Panc1 (cell line): ENCODE data around the gene TSC22D1. TPM values are rescaled to one million over a fixed set of nuclear protein-coding genes. Genes with fewer than 3 reads are reported as not detected.

Experiments
- ATAC-seq: fragments of 200-7000 bp; cut with Tn5 transposase; 2 replicates; pipeline ENCODE4 v1.9.1; 2020; ENCODE audit warnings: mild to moderate bottlenecking, moderate library complexity
- BruUV-seq: library from RNA; stranded (reverse); fragments of 400-500 nt; replicated peaks from 2 replicates; lab custom pipeline; 2021; lab: Mats Ljungman, UMichigan
- CTCF ChIA-PET: fragments of 300-600 bp; sonication (Branson Sonifier 250); formaldehyde crosslinking; loops from one replicate; lab custom pipeline; 2022; ENCODE audit warnings: antibody characterized with exemption; lab: Charles Lee
- POLR2A ChIA-PET: fragments of 300-600 bp; sonication (Branson Sonifier 250); formaldehyde crosslinking; loops from one replicate; lab custom pipeline; 2022; ENCODE audit warnings: antibody characterized with exemption; lab: Charles Lee
- DNase-seq: peaks from one replicate; pipeline ENCODE4 v3.0.0-alpha.2; 2010; ENCODE audit warnings: low read depth, low spot score
- H3K27ac ChIP-seq: 2 replicates; pipeline ENCODE4 v1.5.1; 2011; ENCODE audit warnings: mild to moderate bottlenecking, low read length, inconsistent platforms
- H3K27me3 ChIP-seq: fragments of 200-500 bp; sonication (Bioruptor generic); 2 replicates; pipeline ENCODE4 v1.6.0; 2014; ENCODE audit warnings: low read length, inconsistent platforms; ENCODE audit not compliant: control insufficient read depth, insufficient read depth
- H3K36me3 ChIP-seq: fragments of 200-500 bp; sonication (Bioruptor generic); 2 replicates; pipeline ENCODE4 v1.5.1; 2014; ENCODE audit warnings: inconsistent platforms, mild to moderate bottlenecking, low read length, moderate library complexity; ENCODE audit not compliant: control insufficient read depth, insufficient read depth
- H3K4me1 ChIP-seq: 2 replicates; pipeline ENCODE4 v1.5.1; 2011; ENCODE audit warnings: inconsistent platforms, mild to moderate bottlenecking, low read length, moderate library complexity; ENCODE audit not compliant: control insufficient read depth, insufficient read depth
- H3K4me3 ChIP-seq, 2 experiments: 2 replicates each; pipeline ENCODE4 v1.5.1; 2011 to 2012; ENCODE audit warnings: low read depth in 2 of 2, low read length in 2 of 2, mild to moderate bottlenecking in 2 of 2, inconsistent platforms in 1 of 2, moderate library complexity in 1 of 2
- H3K9me3 ChIP-seq: fragments of 200-500 bp; sonication (Bioruptor generic); 2 replicates; pipeline ENCODE4 v1.5.1; 2014; ENCODE audit warnings: low read depth, mild to moderate bottlenecking, inconsistent platforms, low read length, moderate library complexity; ENCODE audit not compliant: control insufficient read depth, insufficient read depth
- POLR2AphosphoS5 ChIP-seq: IDR thresholded peaks from 2 replicates; pipeline ENCODE4 v1.6.1; 2012; ENCODE audit warnings: mild to moderate bottlenecking, low read depth, low read length, moderate library complexity
- REST ChIP-seq, 2 experiments: IDR thresholded peaks; 2 replicates each; pipeline ENCODE4 v1.6.1; 2011 to 2012; ENCODE audit warnings: low read depth in 2 of 2, control low read depth in 1 of 2, low read length in 1 of 2, mild to moderate bottlenecking in 1 of 2, moderate library complexity in 1 of 2; ENCODE audit not compliant: insufficient read depth in 1 of 2
- SIN3A ChIP-seq: IDR thresholded peaks from 2 replicates; pipeline ENCODE4 v1.6.1; 2012; ENCODE audit warnings: low read depth, mild to moderate bottlenecking, low read length, moderate library complexity, borderline replicate concordance; ENCODE audit not compliant: insufficient read depth
- TCF7L2 ChIP-seq: IDR thresholded peaks from 2 replicates; pipeline ENCODE4 v1.6.1; 2011; ENCODE audit warnings: mild to moderate bottlenecking, low read depth, low read length, inconsistent platforms
- in situ Hi-C: cut with HindIII; loops from 2 replicates; pipeline ENCODE4 v1.10.0; 2016; ENCODE audit warnings: low sequenced_read_pairs, low pct_unique_long_range_greater_than_20kb
- intact Hi-C: fragments of 100-400 bp; cut with micrococcal nuclease; formaldehyde crosslinking; loops from one replicate; pipeline ENCODE4 v1.10.0; 2022; ENCODE audit not compliant: unreplicated experiment
- total RNA-seq: library from RNA; stranded (reverse); gene quantifications from one replicate; pipeline ENCODE4 v1.2.1, GENCODE V29; 2021; ENCODE audit not compliant: unreplicated experiment
- TF ChIP-seq, protein P1 (sequence below): fragments of 450-650 bp; IDR thresholded peaks from 2 replicates; pipeline ENCODE4 v1.5.1; 2017; ENCODE audit warnings: mild to moderate bottlenecking

Gene TSC22D1
- total RNA-seq, 1 experiment from 2014 or later = 31.8 TPM

- H3K9me3 ChIP-seq = no peaks in the 10 kb centered on the region
- no peak for DNase-seq
- BruUV-seq = no TSS peak
- peaks cover 5% of the 10 kb centered on the region; the same call in 1 of the 2 replicates for H3K4me1 ChIP-seq
- TF ChIP-seq TCF7L2 (no peak), SIN3A (no peak), REST (IDR thresholded peaks at IDR 0.05; ENCODE audit: insufficient read depth in 1 of 2, low read depth in 2 of 2, low read length in 1 of 2) (no peak), POLR2AphosphoS5 (no peak)
- TF ChIP-seq, protein P1, sequence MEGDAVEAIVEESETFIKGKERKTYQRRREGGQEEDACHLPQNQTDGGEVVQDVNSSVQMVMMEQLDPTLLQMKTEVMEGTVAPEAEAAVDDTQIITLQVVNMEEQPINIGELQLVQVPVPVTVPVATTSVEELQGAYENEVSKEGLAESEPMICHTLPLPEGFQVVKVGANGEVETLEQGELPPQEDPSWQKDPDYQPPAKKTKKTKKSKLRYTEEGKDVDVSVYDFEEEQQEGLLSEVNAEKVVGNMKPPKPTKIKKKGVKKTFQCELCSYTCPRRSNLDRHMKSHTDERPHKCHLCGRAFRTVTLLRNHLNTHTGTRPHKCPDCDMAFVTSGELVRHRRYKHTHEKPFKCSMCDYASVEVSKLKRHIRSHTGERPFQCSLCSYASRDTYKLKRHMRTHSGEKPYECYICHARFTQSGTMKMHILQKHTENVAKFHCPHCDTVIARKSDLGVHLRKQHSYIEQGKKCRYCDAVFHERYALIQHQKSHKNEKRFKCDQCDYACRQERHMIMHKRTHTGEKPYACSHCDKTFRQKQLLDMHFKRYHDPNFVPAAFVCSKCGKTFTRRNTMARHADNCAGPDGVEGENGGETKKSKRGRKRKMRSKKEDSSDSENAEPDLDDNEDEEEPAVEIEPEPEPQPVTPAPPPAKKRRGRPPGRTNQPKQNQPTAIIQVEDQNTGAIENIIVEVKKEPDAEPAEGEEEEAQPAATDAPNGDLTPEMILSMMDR = no peak
- peak overlapping the region; percentile 29; the same call in 1 of the 2 replicates for H3K27ac ChIP-seq
- H3K36me3 ChIP-seq = no peaks in the 10 kb centered on the region
- in situ Hi-C loops = no loop called here
- no peaks in the 10 kb centered on the region for H3K27me3 ChIP-seq
- ATAC-seq = peak; percentile 70
- ChIA-PET CTCF (no interaction called here), POLR2A (no interaction called here)
- intact Hi-C loops = no loop called here
- H3K4me3 ChIP-seq = peak overlapping the region in 1 of 2 experiments; percentile 35; a peak in 2 of 4 replicates
These were observed 172.6 kb downstream of the TSC22D1 start for GRCh38 chr13:44403461-44404056.

DNA sequence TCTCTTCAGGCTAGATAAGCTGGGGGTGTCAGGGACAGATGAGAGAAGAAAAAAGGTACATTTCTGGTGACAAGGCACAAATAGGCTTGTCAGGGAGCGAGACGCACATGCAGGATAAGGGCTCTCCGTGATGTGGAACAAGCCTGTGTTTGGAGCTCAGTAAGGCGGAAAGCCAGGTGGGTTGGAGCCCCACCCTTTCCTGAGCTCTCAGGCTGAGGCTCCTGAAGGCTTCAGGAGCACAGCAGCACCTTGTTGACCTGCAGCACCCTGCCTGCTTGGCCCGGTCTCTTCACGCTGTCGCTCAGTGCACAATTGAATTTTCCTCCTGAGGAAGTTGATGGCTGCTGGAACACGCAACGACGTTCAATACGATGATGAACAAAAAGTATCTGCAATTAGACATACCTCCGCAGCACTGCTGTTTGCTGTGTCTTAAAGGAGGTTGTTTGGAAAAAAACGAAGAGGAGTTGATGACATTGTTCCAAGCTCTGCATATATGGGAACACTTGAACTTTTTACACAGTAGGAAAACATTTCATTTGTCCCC is 173.2 kb downstream of the TSC22D1 start:
- peaks cover 5% of the 10 kb centered on the region; the same call in 1 of the 2 replicates for H3K4me1 ChIP-seq
- H3K4me3 ChIP-seq = no peak overlapping the region
- H3K36me3 ChIP-seq = no peaks in the 10 kb centered on the region
- POLR2A ChIA-PET = no interaction called here
- CTCF ChIA-PET = no interaction called here
- H3K9me3 ChIP-seq = no peaks in the 10 kb centered on the region
- intact Hi-C loops (no loop called here), in situ Hi-C loops (no loop called here)
- BruUV-seq = no TSS peak
- no peak for DNase-seq
- no peaks in the 10 kb centered on the region for H3K27me3 ChIP-seq
- TF ChIP-seq POLR2AphosphoS5 = no peak
- no peak for TF ChIP-seq TCF7L2
- TF ChIP-seq, protein P1 = no peak
- no peak for TF ChIP-seq REST (IDR thresholded peaks at IDR 0.05; ENCODE audit: insufficient read depth in 1 of 2, low read depth in 2 of 2, low read length in 1 of 2)
- TF ChIP-seq SIN3A = no peak
- no peak for ATAC-seq
- no peak overlapping the region; the same call in 1 of the 2 replicates for H3K27ac ChIP-seq
